GM18502 (cell line): ENCODE results near the gene CNBD2.
"Not testable (repeated sequence)": the region's sequence is repeated elsewhere in the genome, so short reads cannot be mapped to it uniquely, and the experiment has no call there.

Source experiments
- ATAC-seq: cut with Tn5 transposase; IDR thresholded peaks from one replicate; pipeline ENCODE4 v1.9.1; 2021; ENCODE audit warnings: mild to moderate bottlenecking; ENCODE audit not compliant: unreplicated experiment, poor library complexity

The CNBD2 gene

GRCh38 chr20:36017048-36017951 lies 48.9 kb downstream of the CNBD2 start:
- ATAC-seq: no peak

GRCh38 chr20:36018208-36018988 lies 50.0 kb downstream of the CNBD2 start:
- no peak for ATAC-seq

- ATAC-seq: not testable (repeated sequence)
Observed at GRCh38 chr20:36026131-36026530, 57.7 kb downstream of the CNBD2 start.

- no peak for ATAC-seq
Observed at GRCh38 chr20:36028106-36028808, 59.9 kb downstream of the CNBD2 start.

- no peak for ATAC-seq
Observed at GRCh38 chr20:36030149-36030548, 61.8 kb downstream of the CNBD2 start.

GRCh38 chr20:36031806-36032205 lies 63.4 kb downstream of the CNBD2 start:
- ATAC-seq: no peak

GRCh38 chr20:36034875-36035274 lies 66.5 kb downstream of the CNBD2 start:
- no peak for ATAC-seq

GRCh38 chr20:36035745-36036144 lies 67.4 kb downstream of the CNBD2 start:
- ATAC-seq: no peak

- no peak for ATAC-seq
Observed at GRCh38 chr20:36036688-36037087, 68.3 kb downstream of the CNBD2 start.

GRCh38 chr20:36040571-36040970 lies 72.2 kb downstream of the CNBD2 start:
- no peak for ATAC-seq

- no peak for ATAC-seq
Observed at GRCh38 chr20:36043441-36043840, 75.1 kb downstream of the CNBD2 start.

GRCh38 chr20:36043892-36044515 lies 75.6 kb downstream of the CNBD2 start:
- no peak for ATAC-seq

- ATAC-seq: no peak
Observed at GRCh38 chr20:36045373-36045714, 77.0 kb downstream of the CNBD2 start.

- ATAC-seq: not testable (repeated sequence)
Observed at GRCh38 chr20:36046073-36046798, 77.8 kb downstream of the CNBD2 start.

GRCh38 chr20:36049408-36049807 lies 81.0 kb downstream of the CNBD2 start:
- ATAC-seq: not testable (repeated sequence)

GRCh38 chr20:36050436-36051317 lies 82.3 kb downstream of the CNBD2 start:
- ATAC-seq: peak; percentile 84

GRCh38 chr20:36051318-36052116 lies 83.1 kb downstream of the CNBD2 start:
- ATAC-seq: no peak

- ATAC-seq: no peak
Observed at GRCh38 chr20:36052117-36052513, 83.7 kb downstream of the CNBD2 start.
